Activated effector memory CD4-positive, alpha-beta T cell treated with anti-CD3 and anti-CD28 coated beads, Interleukin-2, amount 50 U/mL, for 16 hours (primary cell): ENCODE data around the gene CLK4.
A peak's percentile ranks its signal among the peaks of the same experiment; 100 is the strongest.

Experiments
- DNase-seq: peaks from one replicate; pipeline ENCODE4 v3.0.0-alpha.2; 2020

The CLK4 gene

DNA sequence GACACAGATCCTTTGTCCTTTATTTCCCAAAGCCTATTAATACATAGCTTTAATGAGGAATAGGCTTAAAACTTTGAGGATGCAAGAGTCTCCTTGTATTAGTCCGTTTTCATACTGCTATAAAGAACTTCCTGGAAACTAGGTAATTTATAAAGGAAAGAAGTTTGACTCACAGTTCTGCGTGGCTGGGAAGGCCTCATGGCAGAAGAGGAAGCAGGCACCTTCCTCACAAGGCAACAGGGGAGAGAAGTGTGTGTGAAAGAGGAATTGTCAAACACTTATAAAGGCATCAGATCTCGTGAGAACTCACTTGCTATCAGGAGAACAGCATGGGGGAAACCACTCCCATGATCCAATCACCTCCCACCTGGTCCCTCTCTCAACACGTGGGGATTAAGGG, 5.4 kb upstream of the CLK4 start:
- DNase-seq, result no peak

DNA sequence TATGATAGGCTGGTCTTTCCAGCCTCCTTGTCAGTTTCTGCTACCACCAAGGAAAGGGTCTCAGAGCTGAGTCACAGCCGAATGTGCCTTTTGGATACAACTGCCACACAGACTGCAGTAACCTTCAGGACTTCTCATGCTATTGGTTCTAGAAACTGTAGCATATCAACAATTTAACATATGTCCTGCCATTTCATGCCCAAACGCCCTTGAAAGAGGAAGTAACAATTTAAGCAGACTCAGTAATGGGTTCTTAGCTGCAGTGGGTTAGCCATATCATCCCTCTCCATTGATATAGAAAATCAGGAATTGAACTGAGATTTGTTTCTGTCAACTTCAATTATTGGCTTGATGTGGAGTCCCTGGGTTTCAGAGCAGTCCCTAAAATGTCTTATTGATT, 4.1 kb upstream of the CLK4 start:
- DNase-seq, result no peak

DNA sequence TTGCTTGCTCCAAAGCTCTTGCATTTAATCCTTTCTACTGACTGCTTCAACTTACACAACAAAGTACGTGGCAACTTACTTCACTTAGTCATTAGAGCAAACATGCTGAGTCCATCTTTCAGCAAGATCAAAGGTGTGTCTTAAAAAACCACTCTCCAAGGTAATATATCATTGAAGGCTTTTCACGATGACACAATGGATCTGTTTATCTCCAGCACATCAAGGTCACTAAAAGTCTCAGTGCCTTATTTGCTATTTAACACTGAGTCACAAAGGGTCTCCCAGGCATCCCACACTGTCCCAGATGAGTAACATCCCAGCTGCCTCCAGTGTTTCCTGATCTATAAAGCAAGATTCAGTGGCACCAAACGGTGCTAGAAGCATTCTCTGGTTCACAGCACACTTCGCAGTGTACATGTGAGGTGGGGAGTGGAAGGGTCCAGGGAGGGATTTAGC, 3.7 kb upstream of the CLK4 start:
- no peak for DNase-seq

DNA sequence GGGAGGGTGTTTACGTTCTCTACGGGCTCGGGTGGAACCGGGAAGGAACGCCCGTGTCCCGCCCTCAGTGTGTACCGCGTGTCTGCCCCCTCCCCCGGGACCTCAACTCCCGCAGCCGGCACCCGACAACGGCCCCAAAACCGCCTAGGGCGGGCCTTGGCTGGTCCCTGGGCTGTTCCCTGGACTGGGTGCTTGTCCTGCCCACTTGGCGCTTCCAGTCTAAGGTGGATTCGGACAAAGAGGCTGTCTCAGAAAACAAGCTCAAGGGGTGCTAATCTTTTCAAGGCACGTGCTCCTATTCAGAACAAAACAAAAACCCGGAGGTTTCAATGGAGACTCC, 379 bp upstream of the CLK4 start:
- DNase-seq, result no peak

DNA sequence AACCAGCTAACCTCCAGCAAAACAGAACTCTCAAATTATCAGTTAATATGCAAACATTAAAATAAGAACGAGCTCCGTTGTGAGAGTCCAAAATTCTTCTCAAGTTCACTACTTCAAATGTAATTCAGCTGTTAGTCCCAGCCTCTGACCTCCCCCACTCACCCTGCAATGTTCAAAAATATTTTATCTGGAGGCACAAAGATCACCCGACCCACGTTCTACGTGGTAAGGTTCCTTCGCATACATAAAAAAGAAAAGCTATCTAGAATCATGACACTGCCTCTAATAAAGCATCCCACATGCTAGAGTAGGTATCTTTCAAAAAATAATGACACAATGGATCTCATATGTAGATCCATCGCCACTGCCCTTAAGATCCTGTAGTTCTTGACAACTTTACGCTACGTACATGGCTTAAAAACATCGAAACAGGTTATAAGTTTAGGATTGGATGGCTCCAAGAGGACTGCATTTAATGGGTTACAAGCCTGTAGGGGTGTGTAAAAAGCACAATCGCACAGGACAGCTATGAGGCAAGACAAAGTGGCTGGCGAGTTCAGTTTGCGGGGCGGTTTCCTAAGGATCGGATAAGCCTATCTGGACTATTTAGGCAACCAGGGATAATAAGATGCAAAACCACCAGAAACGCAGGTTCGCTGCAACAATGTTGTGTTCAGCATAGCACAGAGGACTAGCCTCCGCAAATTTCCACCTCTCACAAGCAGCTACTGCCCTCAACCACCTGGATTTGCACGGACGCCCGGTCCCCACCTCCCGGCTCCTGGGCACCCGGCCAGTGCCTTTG, 969 bp downstream of the CLK4 start:
- DNase-seq, result no peak

DNA sequence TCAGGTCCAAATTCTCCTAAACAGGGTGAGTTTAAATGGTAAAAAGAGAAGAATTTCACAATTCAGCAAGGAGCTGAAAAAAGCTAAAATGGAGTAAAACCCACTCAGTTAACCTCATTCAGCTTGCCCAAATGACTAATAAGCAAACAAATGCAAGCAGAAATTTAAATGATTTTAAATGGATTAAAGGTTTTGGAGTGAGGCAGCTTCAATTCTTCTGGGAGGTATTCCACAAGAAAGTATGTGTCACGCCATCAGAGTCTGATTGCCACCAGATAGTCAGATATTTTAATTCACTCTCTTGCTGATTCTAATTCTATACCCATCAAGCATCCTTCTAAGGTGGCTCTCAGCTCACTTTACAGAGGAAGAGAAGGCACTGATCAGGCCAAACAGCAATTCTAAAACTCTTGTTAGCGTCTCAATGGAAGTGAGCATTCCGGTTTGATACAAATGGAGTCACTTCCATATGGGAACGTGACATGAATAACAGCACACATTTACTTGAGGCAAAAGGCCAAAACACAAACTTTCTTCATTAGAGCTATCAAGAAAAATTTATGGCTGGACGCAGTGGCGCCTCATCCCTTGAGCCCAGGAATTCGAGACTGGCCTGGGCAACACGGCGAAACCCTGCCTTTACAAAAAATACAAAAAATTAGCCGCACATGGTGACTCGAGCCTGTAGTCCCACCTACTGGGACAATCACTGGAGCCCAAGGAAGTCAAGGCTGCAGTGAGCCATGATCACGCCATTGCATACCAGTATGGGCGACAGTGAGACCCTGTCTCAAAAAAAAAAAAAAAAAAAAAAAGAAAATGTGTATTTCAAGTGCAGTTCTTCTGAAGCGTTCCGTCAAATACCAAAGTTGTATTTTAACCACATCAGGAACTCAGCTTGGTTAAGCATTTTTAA, 2.0 kb downstream of the CLK4 start:
- DNase-seq, result no peak

DNA sequence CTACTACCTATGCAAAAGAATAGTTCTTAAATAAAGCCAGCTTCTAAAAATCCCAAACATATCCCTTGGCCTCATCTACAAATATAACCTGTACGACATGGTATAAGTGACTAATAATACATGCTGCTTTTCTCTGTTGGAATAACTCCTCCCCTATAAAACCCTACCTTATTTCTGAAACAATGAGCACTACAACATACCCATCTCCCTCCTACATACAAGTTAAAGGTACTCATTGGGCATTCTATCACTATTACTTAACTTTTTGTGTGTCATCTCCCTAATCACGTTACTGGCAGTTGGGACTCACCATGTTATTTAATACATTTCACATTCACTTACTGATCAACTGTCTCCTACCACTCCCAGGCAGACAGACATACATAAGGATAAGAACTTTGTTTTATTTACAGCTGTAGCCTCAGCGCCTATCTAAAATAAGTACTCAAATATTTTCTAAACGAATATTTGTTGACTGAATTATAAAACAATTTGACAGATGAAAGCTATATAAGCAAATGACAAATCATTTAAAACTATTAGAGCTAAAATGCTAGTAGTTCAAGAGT, 4.1 kb downstream of the CLK4 start:
- no peak for DNase-seq

DNA sequence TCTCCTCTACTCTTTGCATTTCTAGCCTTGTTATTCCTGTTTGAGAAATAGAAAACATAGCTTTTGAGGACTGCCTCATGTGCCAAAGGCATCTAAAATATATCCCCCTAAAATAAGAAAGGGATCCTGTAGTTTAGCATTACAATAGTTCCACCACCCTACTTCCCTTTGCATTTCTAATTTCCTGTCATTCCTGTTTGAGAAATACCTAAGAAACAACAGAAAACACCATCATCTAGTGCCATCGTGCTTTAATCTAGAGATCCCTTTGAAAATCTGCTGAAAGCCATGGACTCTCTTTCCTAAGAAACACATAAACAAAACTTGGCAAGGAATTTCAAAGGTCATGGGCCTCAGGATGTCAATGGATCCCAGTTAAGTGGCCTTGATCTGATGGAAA, 7.5 kb downstream of the CLK4 start:
- DNase-seq, result no peak

DNA sequence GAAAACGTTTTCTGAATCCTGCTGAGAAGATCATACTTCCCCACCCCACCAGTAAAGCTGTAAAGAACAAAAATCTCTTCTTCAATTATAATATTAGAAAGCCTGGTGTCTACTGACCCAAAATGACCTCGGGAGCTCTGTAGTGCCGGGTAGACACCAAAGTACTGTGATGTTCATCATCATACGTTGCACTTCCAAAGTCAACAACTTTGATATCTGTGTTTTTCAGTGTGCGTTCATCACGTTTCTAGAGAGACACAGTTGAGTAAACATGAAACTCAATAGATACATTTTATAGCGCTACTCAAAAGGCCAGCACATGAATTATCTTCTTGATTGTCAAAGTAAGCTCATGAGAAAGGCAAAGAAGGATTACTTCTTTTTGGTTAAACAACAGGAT, 14.6 kb downstream of the CLK4 start:
- no peak for DNase-seq

DNA sequence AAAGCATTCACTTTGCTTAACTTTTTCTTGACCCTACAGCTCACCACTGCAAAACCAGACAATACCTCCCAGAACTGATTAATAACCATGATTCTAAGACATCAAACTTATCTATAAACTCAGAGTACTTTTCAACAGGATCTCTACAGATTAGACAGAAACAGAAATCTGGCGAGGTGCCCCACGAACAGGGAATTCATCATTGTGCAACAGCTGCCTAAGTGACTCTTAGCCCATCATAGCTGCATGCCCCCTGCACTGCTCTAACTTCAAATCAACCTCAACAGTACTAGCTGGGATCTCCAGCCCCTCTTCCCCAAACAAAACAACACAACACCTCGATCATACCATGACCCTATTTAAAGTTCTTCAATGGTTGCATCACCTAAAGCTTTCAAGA, 20.6 kb downstream of the CLK4 start:
- DNase-seq, result no peak

DNA sequence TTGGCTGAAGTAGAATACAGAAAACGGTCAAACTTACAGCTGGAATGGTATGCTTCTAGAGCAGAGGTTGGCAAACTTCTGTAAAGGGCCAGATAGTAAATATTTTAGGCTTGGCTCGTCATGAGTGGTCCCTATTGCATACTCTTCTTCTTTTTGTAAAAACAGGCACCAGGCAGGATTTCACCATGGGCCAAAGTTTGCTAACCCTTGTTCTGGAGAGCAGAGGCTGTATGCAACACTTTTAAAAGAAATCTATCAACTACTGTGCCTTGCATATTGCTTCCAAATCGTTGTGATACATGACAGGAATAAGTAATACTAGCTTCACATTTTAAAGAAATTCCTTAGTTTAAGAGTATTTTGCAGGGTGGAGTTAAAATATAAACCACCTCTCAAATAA, 21.1 kb downstream of the CLK4 start:
- no peak for DNase-seq

DNA sequence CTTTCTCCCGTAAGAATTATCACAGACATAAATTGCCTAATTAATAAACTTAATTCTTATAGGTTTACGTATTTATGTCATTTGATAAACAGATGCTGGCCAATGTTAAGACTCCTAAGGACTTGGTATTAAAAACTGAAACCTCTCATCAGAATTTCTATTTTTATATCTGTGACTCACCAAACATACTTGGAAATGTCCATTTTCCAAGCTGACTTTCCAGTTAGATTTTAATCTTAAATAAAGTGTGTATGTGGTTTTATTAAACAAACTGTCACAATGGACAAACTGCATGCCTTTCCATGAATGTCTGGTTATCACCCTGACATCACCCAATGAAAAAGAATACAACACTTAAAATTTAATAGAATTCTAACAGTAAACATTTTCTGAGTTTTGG, 24.1 kb downstream of the CLK4 start:
- DNase-seq, result no peak

DNA sequence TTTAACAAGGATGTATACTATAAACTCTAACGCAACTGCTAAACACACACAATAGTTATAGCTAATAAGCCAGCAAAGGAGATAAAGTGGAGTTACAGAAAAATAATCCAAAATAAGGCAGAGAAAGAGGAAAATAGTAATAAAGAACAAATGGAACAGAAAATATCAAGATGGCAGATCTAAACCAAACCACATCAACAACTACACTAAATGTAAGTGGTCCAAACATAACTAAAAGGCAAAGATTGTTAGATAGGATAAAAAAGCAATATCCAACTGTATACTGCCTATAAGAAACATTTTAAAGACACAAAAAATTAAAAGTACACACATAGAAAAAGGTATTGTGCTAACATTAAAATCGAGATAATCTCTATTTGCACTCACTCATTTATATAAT, 31.1 kb downstream of the CLK4 start:
- DNase-seq, result no peak

DNA sequence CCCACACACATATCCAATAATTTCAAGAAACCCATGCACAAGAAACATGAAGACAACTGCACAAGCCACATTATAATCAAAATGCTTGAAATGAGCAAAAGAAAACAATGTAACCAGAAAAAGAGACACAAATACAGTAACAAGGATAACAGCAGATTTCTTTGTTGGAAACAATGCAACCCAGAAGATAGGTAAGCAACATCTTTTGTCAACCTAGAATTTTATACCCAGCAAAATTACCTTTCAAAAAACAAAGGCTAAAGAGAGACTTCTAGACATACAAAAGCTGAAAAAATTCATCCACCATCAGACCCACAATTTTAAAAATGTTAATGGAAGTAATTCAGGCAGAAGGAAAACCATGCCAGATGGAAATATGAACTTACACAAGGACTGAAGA, 31.7 kb downstream of the CLK4 start:
- no peak for DNase-seq

DNA sequence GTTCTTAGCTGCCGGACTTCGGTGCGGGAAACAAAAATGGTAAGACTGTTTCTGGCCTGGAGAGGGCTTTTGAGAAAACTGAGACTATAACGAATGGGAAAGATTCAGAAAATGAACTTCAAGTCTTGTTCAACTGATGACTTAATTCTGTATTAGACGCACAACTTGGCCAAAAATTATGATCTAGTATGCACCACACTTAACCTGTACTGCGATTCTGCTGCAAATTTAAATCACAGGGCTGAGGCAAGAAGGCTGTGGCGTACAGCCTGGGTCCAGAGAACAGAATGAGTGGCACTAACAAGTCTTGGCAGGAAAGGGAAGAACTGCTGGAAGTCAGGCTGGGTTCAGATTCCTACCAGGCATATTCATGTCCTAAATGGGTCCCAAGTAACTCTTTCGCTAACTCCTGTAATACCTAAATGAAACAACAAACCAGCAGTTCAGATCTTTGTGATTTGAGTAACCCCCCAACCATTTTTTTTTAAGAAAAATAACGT, 35.9 kb downstream of the CLK4 start:
- DNase-seq, result no peak

DNA sequence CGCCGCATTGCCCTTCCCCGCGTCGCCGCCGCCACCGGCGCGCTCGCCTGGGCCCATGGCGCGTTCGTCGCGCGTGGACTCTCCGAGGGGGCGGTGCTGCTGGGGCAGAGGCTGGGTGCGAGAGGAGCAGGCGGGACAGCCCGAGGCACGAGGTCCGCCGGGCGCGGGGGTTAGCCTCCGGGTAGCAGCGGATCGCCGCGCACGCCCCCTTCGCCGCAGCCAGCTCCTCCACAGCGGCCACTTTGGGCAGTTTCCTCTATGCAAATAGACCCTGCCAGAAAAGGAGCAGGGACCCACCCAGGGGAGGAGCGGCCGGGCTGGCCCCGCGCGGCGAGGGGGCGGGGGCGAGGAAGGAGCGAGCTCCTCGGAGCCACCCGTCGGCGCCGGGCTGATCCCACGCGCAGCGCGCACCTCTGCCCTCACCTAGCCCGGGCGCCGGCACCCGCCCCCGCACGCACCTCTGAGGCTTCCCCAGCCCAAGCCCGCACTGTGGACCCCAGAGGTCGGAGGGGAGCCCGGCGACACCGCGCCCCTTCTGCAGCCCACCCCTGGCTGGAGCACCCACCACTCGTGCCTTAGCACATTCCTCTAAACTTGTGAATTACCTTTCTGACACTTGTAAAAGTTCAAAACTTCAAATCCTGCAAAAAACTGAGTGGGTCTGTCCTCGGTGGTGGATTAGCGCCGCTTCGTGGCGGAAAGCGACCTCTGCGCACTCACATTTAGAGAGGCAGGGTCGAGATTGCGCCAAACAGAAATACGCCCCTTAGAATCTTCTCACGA, 36.5 kb downstream of the CLK4 start, which contains the start of gene COL23A1:
COL23A1 (minus strand) TSS at position 253 of the 783 bp plus-strand sequence.
- peak; percentile 70 for DNase-seq

DNA sequence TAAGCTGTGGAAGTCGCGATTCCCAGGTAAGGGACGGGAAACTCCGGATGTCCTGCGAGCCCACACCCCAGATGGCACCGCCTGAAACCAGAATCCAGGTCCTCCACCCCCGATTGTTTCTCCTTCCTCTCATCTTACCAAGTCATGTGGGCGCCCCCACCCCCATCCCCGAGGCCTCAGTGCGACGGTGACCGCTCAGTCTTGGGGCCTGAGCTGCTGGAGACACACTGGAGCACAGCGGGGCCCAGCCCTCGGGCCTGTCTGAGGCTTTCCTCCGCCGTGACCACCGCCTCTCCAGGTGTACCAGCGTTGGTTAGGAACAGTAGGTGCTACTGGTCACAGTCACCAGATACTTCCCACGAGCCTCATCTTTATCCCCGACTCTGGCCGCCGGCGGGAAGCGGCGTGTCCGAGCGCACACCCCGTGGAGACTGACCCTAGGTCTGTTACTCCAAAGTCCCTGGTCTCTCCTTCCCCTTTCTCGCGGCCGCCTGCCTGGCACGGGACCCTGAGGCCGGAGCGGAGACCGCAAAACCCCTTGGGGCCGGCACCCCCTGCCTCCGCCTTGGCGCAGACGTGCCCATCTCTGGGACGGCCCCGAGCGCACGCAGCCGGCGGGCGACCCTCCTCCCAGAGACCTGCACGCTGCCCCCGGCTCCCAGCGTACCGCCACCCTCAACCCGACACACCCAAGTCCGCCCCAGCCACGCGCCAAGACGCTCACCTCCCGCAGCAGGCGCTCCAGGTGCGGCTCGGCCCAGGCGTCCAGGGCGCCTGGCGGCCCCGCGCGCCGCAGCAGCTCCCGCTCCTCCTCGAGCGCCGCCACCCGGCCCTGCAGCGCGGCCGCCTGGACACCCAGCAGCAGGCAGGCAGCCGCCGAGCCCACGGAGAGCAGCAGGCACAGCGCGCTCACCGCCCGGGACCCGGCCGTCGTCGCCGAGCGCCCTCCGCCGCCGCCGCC, 37.4 kb downstream of the CLK4 start:
- DNase-seq, result no peak

DNA sequence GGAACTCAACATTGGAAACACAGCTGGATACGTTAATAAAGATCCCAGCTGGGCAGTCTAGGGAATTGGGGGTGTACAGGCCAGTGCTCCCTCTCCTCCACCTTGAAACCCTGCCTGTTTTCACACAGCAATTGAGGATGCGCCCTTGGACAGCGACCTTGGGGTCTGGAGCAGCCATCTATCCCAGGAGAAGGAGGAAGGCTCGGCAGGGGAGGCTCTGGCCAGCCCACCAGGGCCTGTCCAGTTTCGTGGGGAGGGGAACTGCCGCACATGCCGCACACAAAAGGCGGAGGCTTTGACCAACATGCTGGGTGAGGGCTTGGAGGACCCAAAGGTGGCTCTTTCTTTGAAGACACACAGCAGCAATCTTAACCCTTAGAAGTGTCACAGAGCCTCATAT, 38.1 kb downstream of the CLK4 start:
- no peak for DNase-seq

DNA sequence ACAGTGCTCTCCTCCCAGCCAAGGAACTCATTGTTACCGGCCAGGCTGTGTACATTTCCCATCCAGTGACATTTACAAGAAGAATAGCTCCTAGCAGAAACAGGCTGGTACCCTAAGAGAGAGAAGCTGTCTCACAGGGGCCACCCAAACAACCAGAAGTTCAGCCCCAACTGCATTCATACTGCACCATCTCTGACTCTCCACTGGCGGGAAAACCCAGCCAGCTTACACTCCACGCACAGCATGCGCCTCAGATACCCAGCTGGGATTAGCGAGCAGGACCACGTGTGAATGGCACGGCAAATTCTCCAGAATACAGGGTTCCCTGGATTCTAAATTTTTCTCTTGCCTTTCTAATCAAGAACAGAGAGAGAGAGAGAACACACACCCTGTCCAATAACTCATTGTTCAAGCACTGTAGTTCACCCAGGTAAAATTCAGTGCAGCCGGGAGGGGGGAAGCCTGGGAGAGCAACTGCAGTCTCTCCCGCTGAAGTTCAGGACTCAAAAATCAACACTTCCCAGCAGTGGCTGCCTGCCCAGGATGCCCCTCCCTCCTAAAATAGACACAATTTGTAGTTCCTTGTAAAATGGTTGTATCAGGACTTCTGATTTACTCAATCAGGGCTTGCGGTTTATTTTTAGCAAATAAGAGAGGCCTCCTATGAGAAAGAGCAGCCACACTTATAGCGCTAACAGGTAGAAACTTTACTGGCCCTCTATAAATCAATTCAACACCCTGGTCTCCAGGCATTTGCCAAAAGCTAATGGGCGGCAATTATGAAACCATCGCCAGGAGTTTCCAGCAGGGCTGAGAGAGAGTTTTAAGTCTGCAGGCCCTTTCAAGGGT, 38.9 kb downstream of the CLK4 start:
- DNase-seq, result no peak

DNA sequence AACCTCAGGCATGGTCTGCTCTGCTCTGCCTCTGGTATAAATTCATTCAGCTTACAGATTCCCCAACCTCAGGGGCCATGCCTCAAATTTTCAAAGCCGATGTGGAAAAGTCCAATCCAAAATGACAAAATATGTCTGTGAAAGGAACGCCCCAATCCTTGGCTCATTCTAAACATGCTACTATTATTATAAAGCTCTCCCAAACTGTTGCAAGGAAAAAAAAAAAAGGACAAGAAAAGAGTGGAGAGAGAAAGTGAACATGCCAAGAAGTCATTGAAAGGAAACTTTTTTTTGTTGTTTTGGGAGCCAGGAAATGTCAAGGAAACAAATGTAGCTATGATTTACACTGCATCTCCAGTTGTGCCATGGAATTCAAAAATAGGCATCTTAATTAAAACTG, 40.5 kb downstream of the CLK4 start:
- DNase-seq, result no peak

DNA sequence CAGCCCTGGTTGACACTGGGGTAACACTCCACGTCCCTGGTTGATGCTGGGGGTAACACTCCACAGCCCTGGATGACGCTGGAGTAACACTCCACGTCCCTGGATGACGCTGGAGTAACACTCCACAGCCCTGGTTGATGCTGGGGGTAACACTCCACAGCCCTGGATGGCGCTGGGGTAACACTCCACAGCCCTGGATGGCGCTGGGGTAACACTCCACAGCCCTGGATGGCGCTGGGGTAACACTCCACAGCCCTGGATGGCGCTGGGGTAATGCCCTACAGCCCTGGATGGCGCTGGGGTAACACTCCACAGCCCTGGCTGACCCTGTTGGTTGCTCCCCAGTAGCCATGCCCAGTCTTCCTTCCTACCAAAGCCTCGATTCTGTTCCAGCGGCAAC, 41.4 kb downstream of the CLK4 start:
- DNase-seq, result peak; percentile 83
